Stimulated activated CD4-positive, alpha-beta T cell treated with anti-CD3 and anti-CD28 coated beads, Interleukin-1b, Interleukin-23, amount 100 ng/mL, for 4 hours (primary cell): Measurements from ENCODE around the gene MARK3.
"Not testable (repeated sequence)": the region's sequence is repeated elsewhere in the genome, so short reads cannot be mapped to it uniquely, and the experiment has no call there.

Source experiments
- DNase-seq, 2 donors: peaks; one replicate each; pipeline ENCODE4 v3.0.0-alpha.2; 2020; ENCODE audit warnings: low read depth in 2 of 2

MARK3 gene

GRCh38 chr14:103525430-103526246, 140.4 kb downstream of the MARK3 start:
- DNase-seq, result not testable (repeated sequence)

DNA sequence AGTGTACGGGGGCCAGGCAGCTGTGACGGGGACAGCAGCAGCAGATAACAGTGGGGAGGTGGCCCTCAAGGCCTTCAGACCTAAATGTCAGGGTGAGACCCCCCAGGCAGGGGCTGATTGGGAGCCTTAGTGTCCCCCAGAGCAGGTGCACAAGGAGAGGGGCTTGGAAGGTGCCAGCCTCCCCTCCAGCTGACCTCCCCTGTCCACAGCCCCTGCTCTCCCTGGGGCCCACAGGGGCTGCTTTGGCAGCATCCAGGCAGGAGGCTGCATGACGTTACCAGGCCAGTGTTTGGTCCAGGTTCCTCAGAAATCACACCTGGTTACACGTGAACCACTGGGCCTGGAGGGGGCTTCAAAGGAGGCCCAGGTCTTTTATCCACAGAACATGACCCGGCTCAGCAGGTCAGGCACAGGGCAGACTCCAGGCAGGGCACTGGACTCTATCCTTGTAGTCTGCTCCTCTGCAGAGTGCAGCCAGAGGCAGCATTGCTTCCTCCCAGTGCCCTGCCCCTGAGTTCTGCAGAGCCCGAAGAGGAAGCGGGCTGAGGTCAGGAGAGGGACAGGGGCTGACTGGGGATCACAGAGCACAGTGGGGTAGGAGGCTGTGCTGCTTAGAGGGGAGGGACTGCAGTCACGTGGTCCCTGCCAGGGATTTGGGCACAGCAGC, 141.2 kb downstream of the MARK3 start:
- no peak for DNase-seq

GRCh38 chr14:103526914-103527248, 141.7 kb downstream of the MARK3 start:
- DNase-seq, result no peak

DNA sequence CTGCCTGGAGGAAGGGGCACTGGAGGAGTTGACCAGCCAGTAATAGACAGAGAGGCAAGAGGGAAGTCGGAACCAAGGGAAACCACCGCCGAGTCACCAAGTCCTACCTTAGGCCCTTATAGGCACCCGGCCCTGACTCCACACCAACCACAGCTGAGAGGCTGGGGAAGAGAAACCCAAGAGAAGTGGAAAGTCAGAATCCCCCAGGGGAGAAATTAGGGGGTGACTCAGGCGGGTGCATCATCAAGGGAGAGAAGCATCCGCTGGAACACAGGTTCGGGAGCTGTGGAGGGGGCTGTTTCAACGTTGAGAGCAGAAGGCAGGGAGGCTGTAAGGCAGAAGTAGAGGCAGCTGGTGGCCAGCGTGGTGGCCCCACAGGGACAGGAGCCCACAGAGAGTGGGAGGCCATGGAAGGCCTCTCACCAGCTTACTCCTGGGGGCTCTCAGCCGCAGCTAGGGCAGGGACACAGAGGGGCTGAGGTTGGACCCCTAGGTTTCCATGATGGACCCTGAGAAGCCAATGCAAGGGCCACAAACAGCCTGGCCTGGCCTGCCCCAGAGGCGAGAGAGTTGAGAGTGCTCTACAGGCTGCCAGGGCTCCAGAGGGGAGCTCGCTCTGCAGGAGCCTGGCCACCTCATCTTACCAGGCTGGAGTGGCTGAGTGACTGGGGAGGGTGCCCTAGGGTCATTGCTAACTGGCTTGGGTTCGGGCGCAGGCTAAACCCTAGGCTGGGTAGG, 142.4 kb downstream of the MARK3 start:
- no peak for DNase-seq

- no peak for DNase-seq
Observed at GRCh38 chr14:103528146-103528586, 143.0 kb downstream of the MARK3 start.

DNA sequence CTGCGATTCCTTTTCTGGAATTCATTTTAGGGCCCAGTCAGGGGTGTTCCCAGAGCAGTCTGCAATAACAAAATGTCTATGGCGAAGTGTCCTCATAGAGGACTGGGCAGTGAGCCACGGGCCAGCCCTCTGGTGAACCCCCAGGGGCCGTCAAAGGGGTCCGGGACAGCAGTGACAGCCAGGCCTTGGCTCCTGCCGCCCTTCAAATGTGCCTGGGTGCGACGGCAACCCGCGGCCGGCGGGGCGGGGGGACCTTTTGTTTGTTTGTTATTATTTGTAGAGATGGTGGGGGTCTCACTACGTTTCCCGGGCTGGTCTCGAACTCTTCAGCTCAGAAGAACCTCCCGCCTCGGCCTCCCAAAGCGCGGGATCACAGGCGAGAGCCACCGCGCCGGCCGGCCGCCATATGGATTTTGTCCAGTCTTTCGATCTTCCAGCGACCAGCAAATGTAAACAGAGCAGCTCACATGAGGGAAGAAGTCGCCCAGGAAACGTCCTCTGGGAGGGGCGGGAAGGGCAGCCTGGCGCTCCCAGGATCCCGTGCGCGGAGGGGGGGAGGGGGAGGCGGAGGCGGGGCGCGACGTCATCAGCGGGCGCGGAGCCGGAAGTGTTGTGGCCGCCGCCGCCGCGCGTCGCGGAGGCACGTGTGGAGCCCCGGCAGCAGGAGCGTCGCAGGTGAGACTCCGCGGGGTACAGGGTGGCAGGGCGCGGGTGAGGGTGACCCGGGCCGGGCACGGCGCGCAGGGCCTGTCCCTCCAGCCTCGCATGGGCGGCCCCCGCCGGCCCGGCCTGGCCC, 143.6 kb downstream of the MARK3 start, which contains the start of gene TRMT61A:
TSS of gene TRMT61A (plus strand) at position 610 of the 796 bp plus-strand sequence. CDS start 783 bp downstream, outside the sequence.
- peak; percentile 72 to 74 for DNase-seq

DNA sequence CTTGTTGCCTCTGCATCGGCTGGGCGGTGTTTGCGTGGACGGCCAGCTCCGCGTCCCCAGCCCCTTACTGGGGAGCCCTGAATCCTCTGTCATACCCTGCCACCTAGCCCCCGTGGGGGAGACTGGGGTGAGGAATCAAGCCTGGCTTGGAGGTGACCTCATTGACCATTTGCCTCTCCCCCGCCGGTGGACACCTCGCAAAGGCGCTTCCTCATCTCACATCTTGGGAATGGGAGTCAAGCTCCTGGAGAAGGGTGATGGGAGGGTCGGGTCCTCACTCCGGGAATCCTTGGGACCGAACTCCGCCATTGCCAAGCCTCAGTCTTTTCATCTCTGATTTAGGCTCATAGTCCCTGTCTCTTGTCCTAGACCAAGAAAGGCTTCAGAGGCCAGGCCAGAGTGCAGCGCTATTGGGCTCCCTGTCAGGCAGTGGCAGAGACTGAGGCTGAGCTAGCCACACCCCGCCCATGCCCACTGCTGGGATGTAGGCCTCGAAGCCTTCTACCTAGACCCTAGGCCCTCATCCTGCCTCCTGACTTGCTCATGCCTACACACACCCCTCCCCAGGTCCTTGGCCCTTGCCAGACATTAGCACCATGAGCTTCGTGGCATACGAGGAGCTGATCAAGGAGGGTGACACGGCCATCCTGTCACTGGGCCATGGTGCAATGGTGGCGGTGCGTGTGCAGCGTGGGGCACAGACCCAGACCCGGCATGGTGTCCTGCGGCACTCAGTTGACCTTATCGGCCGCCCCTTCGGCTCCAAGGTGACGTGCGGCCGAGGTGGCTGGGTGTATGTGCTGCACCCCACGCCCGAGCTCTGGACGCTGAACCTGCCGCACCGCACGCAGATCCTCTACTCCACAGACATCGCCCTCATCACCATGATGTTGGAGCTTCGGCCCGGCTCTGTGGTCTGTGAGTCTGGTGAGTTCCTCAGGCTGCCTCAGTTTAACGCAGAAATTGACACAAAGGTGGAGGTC, 144.5 kb downstream of the MARK3 start:
- DNase-seq, result no peak

DNA sequence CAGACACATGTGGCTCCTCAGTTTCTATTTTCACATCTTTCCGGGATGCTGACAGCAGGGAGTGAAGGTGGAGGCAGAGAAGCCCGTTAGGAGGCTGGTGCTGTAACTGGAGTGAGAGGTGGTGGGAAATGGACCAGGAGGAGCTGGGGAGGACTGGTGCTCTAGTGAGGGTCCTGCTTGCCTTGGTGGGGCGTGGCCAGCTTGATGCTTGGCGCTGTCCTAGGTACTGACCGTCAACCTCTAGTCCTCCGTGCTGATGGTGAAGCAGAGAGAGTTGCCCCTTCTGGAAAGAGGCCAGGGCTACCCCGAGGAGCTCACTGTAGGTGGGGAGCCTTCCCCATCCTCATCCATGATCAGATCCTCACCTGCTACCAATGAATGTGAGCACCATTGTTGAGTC, 145.2 kb downstream of the MARK3 start:
- no peak for DNase-seq

DNA sequence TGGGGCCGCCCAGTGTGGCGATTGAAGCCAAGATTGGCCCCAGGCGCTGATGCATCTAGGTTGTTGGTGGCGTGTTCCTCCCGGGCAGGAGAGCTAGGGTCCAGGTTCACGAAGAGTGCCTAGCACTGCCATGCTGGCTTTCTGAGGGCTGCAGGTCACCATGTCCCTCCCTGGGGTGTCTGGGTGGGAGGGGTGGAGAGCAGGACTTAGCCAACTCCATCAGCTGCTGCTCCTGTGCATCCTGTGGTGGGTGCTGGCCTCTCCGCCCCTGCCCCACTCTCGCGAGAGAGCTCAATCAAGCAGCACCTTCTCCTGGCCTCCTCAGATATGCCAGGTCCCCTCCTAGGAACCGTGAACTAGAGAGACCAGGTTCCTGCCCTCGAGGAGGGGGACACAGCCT, 145.6 kb downstream of the MARK3 start:
- no peak for DNase-seq

- DNase-seq, result no peak
Observed at GRCh38 chr14:103531421-103532215, 146.4 kb downstream of the MARK3 start.

DNA sequence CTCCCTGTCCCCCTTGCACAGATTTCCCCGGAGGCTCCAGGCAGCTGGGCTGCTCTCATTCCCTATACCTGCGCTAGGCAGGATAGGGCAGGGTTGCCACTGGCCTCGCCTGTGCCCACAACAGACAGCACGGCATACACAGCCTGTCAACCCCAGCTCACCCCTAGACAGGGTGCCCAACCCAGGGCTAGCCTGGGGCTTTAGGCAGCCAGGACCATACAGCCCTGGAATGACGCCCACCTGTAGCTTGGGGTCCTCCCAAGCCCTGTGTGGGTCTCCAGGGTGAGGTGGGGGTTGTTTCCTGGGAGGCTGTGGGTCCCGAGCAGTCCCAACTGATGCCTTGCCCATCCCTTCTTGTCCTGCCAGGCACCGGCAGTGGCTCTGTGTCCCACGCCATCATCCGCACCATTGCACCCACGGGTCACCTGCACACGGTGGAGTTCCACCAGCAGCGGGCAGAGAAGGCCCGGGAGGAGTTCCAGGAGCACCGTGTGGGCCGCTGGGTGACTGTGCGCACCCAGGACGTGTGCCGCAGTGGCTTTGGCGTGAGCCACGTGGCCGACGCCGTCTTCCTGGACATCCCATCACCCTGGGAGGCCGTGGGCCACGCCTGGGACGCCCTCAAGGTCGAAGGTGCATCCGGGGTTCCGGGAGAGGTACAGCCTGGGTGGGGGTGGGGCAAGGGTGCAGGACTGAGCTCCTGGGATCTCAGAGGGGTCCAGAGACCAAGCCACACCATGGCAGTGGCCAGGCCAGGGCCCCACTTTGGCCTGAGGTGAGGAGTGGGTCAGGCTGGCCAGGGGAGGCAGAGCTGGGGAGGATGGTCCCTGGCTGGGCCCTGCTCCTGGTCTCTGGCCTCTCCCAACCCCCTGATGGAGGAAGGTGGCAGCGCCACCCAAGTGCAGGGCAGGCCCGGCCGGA, 147.3 kb downstream of the MARK3 start:
- no peak for DNase-seq

- no peak for DNase-seq
Observed at GRCh38 chr14:103533137-103533998, 148.2 kb downstream of the MARK3 start.

DNA sequence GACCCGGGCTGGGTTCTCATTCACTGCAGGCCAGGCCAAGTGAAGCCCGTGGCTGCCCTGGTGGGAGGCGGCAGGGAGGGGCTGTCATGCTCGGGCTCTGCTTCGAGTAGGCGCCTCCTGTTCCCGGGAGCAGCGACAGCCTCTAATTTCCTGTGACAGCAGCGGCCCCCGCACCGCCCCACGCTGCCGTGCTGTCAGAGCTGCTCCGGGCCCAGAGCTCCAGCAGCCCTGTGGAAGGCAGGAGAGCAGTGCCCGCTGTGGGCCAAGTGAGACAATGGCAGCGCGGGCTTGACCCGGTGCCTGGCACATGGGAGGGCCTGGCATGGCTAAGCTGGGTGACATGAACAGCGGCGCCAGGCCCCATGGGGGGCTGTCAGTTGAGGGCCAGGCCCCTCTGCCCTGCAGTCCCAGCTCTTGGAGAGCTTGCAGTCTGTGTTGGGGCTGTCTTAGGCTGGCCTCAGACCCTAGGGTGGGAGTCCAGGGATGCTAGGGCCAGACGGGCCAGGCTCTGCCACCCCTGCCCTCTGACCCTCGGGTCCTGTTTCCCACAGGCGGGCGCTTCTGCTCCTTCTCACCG, 148.9 kb downstream of the MARK3 start:
- no peak for DNase-seq

DNA sequence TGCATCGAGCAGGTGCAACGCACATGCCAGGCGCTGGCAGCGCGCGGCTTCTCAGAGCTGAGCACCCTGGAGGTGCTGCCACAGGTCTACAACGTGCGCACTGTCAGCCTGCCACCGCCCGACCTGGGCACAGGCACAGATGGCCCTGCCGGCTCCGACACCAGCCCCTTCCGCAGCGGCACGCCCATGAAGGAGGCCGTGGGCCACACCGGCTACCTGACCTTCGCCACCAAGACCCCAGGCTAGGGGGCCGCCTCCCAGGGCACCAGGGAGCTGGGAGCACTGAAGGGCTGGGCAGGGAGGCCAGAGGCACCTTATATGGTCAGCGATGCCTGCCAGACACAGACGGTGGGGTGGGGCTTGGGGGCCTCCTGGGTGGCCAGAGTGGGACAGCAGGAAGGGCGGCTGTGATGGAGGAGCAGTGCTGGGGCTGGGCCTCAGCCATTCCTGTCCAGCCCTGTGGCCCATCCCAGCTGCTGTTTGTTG, 149.4 kb downstream of the MARK3 start:
- DNase-seq, result no peak

GRCh38 chr14:103535081-103535890, 150.1 kb downstream of the MARK3 start:
- DNase-seq, result no peak

DNA sequence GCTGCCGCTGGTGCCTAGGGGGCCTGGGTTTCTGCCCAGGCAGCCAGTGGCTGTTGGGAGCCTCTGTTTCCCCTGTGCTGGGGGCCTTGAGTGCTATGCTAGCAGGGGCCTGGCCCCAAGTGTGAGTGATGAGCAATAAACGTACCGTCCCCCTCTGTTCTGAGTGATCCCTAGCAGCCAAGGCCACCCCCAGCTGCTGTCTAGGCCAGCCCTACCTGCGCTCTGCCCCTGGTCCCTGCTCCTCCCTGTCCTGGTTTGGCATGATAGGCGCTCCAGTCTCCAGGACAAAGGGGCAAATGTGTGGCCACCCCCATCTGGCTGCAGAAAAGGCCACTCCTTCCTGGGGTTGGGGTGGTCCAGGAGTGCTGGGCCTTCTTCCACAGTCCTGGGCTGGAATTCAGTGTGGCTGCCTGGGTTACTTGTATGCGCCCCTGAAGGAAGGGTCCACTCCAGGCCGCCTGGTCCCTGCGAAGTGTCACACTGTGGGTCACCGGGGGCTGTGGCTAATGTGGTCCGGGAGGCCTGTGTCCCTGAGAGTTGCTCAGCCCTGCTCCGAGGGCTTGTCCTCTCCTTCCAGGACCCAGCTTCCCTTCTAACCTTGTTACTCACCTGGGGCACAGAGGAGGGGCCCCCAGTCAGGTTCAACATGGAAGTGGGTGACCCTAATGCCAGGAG, 150.8 kb downstream of the MARK3 start:
- DNase-seq, result no peak
